Epithelial cell of proximal tubule (primary cell): Measurements from ENCODE around the gene KCNF1. TPM values are rescaled to one million over a fixed set of nuclear protein-coding genes. Genes with fewer than 3 reads are reported as not detected.

Experiments used
- DNase-seq: peaks from one replicate; pipeline ENCODE4 v3.0.0-alpha.2; 2011; ENCODE audit warnings: low read depth
- H3K4me3 ChIP-seq: 2 replicates; pipeline ENCODE4 v1.5.1; 2011; ENCODE audit warnings: low read depth, mild to moderate bottlenecking, low read length
- total RNA-seq: library from RNA; depleted of rRNA; stranded (reverse); fragments of >200 nt; gene quantifications from 2 replicates; pipeline ENCODE4 v1.2.3, GENCODE V29; 2015
- TF ChIP-seq, protein P1 (sequence below): conservative IDR thresholded peaks from 2 replicates; pipeline ENCODE4 v1.5.1; 2012; ENCODE audit warnings: low read depth, mild to moderate bottlenecking, low read length

The KCNF1 gene
- total RNA-seq, 1 donor from 2014 or later, result 1.3 TPM

GRCh38 chr2:10901160-10901939 is 10.4 kb upstream of the KCNF1 start:
- TF ChIP-seq, protein P1, sequence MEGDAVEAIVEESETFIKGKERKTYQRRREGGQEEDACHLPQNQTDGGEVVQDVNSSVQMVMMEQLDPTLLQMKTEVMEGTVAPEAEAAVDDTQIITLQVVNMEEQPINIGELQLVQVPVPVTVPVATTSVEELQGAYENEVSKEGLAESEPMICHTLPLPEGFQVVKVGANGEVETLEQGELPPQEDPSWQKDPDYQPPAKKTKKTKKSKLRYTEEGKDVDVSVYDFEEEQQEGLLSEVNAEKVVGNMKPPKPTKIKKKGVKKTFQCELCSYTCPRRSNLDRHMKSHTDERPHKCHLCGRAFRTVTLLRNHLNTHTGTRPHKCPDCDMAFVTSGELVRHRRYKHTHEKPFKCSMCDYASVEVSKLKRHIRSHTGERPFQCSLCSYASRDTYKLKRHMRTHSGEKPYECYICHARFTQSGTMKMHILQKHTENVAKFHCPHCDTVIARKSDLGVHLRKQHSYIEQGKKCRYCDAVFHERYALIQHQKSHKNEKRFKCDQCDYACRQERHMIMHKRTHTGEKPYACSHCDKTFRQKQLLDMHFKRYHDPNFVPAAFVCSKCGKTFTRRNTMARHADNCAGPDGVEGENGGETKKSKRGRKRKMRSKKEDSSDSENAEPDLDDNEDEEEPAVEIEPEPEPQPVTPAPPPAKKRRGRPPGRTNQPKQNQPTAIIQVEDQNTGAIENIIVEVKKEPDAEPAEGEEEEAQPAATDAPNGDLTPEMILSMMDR, result no peak
- no peak for DNase-seq
- H3K4me3 ChIP-seq, result no peak overlapping the region

DNA sequence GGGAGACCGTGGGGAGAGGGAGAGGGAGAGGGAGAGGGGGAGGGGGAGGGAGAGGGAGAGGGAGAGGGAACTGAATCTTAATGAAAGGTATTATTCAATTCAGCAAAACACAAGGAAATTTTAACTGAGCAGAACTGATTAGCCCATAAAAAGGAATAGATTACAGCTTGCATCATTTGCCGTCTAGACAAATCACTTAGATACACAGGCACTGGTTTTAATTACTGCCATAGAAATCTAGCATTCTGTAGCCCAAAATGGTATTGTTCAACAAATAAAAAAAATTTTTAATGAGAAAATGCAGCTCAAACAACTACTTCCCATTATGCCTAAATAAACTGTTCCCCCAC is 7.9 kb upstream of the KCNF1 start:
- no peak for DNase-seq
- TF ChIP-seq, protein P1, result no peak
- H3K4me3 ChIP-seq, result no peak overlapping the region

- DNase-seq, result no peak
- TF ChIP-seq, protein P1, result no peak
- H3K4me3 ChIP-seq, result no peak overlapping the region
These were observed 7.3 kb upstream of the KCNF1 start for GRCh38 chr2:10904455-10904854.

DNA sequence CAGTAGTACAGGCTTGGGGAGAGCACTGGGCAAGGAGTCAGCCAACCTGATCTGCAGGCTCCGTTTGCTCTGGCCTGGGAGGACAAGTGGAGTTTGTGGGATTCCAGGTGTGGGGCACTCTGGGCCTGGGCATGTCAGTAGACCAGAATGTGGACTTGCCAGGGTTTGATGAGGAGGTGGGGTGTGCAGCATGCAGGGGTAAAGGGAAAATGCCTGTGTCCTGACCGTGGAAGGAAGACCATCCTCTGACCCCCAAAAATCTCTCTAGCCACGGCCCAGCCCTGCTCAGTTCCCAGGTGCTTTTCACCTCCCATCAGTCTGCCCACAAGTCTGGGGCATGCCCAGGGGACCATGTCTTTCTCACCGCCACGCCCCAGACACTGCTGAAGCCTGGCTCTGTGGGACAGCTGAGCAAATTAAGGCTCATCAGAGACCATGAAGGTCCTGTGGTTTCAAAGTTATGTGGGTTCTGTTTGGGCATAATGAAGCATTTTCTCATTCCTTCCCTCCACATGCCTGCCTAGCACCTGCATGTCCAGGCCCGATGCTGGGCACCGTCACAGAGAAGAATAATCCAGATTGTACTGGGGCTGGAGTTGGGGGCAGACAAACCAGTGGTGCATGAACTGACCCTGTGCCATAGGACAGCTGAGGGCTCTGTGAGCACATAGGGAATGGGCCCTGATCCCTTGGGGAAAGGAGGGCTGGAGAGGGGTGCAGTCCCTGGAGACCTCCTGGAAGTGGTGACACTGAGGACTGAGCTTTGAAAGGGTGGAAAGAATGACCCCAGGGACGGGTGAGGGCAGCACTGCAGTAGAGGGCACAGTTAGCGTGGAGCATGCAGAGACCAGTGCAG is 6.5 kb upstream of the KCNF1 start:
- no peak for DNase-seq
- TF ChIP-seq, protein P1, result no peak
- no peak overlapping the region for H3K4me3 ChIP-seq

- TF ChIP-seq, protein P1, result no peak
- no peak overlapping the region for H3K4me3 ChIP-seq
- no peak for DNase-seq
These were observed 5.9 kb upstream of the KCNF1 start for GRCh38 chr2:10905862-10906143.

DNA sequence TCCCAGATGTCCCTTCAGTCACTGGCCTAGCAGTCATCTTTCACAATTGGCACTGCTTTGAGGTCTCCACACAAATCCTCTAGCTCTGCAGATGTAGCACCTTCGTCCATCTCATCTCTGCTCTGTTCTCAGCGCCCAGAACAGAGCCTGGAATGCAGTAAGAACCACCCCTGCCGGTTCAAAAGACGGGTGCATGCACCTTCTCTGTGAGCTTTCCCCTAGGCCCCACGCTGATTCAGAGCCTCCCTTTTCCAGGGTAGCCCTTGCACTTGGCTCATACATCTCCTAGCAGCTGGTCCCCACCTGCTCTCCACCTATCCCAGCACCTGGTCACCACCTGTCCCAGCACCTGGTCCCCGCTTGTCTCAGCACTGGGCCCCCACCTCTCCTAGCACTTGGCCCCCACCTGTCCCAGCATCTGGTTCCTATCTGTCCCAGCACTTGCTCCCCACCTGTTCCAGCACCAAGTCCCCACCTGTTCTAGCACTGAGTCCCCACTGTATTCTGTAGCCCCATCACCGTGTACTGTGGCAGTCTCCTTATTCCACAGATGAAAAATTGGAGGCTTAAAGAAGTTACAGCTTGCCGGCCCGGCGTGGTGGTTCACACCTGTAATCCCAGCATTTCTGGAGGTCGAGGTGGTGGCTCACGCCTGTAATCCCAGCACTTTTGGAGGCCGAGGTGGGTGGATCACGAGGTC is 4.7 kb upstream of the KCNF1 start:
- H3K4me3 ChIP-seq, result no peak overlapping the region
- DNase-seq, result no peak
- TF ChIP-seq, protein P1, result no peak
